NCI-H2171 treated with DMSO at 0.1 percent for 48 hours (cell line): ENCODE data around the gene CRLF3.
A peak's percentile ranks its signal among the peaks of the same experiment; 100 is the strongest.
"Not testable (repeated sequence)": the region's sequence is repeated elsewhere in the genome, so short reads cannot be mapped to it uniquely, and the experiment has no call there.

Experiments used
- DNase-seq: peaks from one replicate; lab custom pipeline; 2025; lab: John Stamatoyannopoulos, UW

Gene CRLF3

GRCh38 chr17:30824356-30825145 lies at the start of gene CRLF3:
CRLF3 (minus strand) TSS chr17:30824692; CDS start chr17:30824651, 41 bp downstream.
- DNase-seq: peak; percentile 89

GRCh38 chr17:30869005-30869404 lies 44.5 kb upstream of the CRLF3 start:
- no peak for DNase-seq

- no peak for DNase-seq
These were observed 40.1 kb upstream of the CRLF3 start for GRCh38 chr17:30864636-30865035.

GRCh38 chr17:30858556-30859250 lies 34.2 kb upstream of the CRLF3 start:
- DNase-seq: no peak

GRCh38 chr17:30854146-30854545 lies 29.7 kb upstream of the CRLF3 start:
- no peak for DNase-seq

- no peak for DNase-seq
These were observed 23.5 kb upstream of the CRLF3 start for GRCh38 chr17:30848021-30848420.

- no peak for DNase-seq
These were observed 16.3 kb upstream of the CRLF3 start for GRCh38 chr17:30840771-30841170.

GRCh38 chr17:30838202-30838807 lies 13.8 kb upstream of the CRLF3 start:
- no peak for DNase-seq

GRCh38 chr17:30832438-30833124 lies 8.1 kb upstream of the CRLF3 start:
- DNase-seq: no peak

- DNase-seq: peak; percentile 90
These were observed 7.4 kb upstream of the CRLF3 start, which contains the start of gene ATAD5 for GRCh38 chr17:30831663-30832437. ATAD5 (plus strand) TSS chr17:30831966; CDS start chr17:30832348, 382 bp downstream.

GRCh38 chr17:30831257-30831656 lies 6.8 kb upstream of the CRLF3 start:
- DNase-seq: peak; percentile 31

GRCh38 chr17:30829022-30829421 lies 4.5 kb upstream of the CRLF3 start:
- no peak for DNase-seq

GRCh38 chr17:30827082-30827481 lies 2.6 kb upstream of the CRLF3 start:
- no peak for DNase-seq

GRCh38 chr17:30824002-30824355 lies 513 bp downstream of the CRLF3 start:
- peak; percentile 46 for DNase-seq

- no peak for DNase-seq
These were observed 1.1 kb downstream of the CRLF3 start for GRCh38 chr17:30823421-30823820.

GRCh38 chr17:30822919-30823318 lies 1.6 kb downstream of the CRLF3 start:
- not testable (repeated sequence) for DNase-seq

GRCh38 chr17:30821871-30822723 lies 2.4 kb downstream of the CRLF3 start:
- DNase-seq: peak; percentile 29

GRCh38 chr17:30819971-30820705 lies 4.4 kb downstream of the CRLF3 start:
- DNase-seq: no peak

- no peak for DNase-seq
These were observed 8.3 kb downstream of the CRLF3 start for GRCh38 chr17:30816165-30816564.

GRCh38 chr17:30814860-30815259 lies 9.6 kb downstream of the CRLF3 start:
- DNase-seq: not testable (repeated sequence)
